KOPT-K1 (cell line): Measurements from ENCODE around the gene ANXA4.
"Not testable (repeated sequence)": the region's sequence is repeated elsewhere in the genome, so short reads cannot be mapped to it uniquely, and the experiment has no call there.

Source experiments
- H3K27ac ChIP-seq: fragments of 200-600 bp; sonication (generic); 2 replicates; pipeline ENCODE4 v1.5.1; 2016; ENCODE audit warnings: antibody characterized with exemption, mild to moderate bottlenecking, low read depth, low read length; ENCODE audit not compliant: poor library complexity, severe bottlenecking
- H3K36me3 ChIP-seq: fragments of 200-600 bp; sonication (generic); 2 replicates; pipeline ENCODE4 v1.5.1; 2017; ENCODE audit warnings: antibody characterized with exemption, mild to moderate bottlenecking, low read length, moderate library complexity; ENCODE audit not compliant: insufficient read depth
- H3K9me3 ChIP-seq: fragments of 200-600 bp; sonication (generic); 2 replicates; pipeline ENCODE4 v1.5.1; 2017; ENCODE audit warnings: antibody characterized with exemption, low read length, mild to moderate bottlenecking; ENCODE audit not compliant: insufficient read depth, poor library complexity, severe bottlenecking

ANXA4 gene

DNA sequence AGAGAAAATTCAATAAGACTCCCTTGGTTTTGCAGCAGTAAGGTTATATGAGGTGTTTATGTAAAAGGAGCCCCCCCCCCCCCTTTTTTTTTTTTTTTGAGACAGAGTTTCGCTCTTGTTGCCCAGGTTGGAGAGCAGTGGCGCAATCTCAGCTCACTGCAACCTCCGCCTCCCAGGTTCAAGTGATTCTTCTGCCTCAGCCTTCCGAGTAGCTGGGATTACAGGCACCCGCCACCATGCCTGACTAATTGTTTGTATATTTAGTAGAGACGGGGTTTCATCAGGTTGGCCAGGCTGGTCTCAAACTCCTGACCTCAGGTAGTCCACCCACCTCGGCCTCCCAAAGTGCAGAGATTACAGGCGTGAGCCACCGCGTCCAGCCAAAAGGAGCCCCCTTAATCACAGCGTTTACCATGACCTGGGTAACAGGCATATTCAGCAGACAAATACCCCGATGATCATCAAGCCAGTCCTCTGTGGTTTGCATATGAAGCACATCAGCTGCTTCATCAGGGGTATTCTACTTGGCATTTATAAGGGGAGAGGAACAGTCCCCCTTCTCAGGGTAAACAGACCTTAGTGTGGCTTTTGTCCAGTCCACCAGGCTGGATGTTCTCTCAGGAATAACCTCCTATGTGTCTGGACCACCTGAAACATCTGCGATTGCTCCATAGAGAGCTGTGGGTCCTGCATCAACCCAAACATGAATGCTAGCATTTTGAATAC lies 32.5 kb downstream of the ANXA4 start:
- not testable (repeated sequence) for H3K27ac ChIP-seq, H3K36me3 ChIP-seq
- H3K9me3 ChIP-seq: peaks cover 13% of the 10 kb centered on the region

DNA sequence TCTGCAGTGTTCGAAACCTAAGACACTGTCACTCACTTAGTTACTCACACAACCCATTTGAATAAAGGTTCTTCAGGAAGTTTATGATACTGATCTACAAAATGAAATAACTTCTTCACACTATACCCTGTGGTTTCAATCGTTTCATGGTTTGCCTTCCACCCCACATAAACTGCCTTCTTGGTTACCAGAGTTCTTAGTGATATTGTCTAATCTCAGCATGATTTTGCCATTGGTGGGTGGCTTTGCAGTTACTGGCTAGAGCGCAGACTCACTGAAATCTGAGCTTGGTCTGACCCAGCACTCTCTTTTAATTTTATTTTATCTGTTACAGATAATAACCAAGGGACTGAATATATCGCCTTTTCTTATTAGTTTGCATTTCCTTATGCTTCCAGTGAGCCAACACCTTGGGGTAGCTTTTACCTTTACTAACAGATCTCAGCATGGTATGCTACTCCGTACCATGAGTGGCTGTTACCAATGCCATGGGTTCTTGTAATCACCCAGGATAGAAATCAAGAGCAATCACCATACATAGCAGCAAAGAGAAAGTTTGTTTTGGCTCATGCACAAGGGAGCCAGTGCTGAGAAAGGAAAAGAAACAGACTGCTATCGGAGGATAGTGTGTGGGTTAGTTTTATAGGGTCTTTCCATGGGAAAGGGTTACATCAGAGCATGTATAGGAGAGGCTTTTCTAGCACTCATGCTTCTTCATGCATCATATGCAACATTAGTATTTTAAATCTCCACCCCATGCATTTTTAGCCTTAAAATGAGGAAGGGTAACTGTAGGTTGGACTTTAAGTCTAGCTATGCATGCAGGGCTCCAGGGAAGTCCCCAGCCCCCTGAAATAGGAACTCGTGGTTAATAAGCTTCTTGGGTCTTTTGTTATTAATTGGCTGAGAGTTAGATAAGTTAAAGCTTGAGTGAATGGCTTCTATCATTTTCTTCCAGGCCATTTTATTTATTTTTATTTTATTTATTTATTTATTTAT lies 33.3 kb downstream of the ANXA4 start:
- H3K36me3 ChIP-seq: no peaks in the 10 kb centered on the region

DNA sequence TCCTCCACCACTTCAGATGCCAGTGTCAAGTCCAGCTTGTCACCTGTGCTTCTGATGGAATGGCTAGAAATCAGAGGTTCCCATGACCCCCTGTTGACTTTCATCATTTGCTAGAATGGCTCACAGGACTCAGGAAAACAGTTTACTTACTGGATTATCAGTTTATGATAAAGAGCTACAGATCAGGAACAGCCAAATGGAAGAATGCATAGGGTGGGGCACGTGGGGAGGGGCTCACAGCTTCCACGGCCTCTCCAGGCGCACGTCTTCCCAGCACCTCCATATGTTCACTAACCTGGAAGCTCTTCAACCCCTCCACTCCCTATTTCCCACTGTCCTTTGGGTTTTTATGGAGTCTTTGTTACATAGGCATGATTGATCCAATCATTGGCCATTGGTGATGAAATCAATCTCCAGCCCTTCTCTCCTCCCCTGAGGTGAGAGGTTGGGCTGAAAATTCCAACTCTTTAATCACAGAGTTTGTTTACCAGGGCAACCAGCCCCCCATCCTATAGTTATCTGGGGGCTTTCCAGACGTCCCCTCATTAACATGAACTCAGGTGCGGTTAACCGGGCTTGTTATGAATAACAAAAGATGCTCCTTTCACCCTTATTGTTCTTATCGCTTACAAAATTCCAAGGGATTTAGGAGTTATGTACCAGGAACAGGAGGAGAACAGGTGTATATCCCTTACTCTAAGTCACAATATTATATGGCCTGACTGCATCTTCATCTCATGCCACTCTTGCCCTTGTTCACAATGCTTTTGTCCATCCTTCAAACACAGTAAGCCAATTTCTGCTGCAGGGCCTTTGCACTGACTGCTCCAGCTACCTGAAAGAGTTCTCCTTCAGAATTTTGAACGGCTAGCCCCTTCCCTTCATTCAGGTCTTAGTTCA lies 35.2 kb downstream of the ANXA4 start:
- Histone ChIP-seq H3K27ac (no peak overlapping the region), H3K36me3 (no peaks in the 10 kb centered on the region), H3K9me3 (peaks cover 13% of the 10 kb centered on the region)

More for the DNA sequence above, 33.3 kb downstream of the ANXA4 start:
- H3K9me3 ChIP-seq: peaks cover 13% of the 10 kb centered on the region
- H3K27ac ChIP-seq: no peak overlapping the region

DNA sequence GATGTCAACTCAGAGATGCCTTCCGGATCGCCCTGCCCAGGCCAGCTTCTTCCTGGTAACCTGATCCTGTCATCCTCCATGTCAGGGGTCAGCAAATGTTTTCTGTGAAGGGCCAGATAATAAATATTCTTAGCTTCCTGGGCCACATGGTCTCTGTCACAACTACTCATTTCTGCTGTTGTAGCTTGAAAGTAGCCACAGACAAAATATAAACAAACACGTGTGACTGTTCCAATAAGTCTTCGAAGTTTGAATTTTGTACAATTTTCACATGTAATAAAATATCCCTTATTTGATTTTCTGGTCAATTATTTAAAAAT lies 35.8 kb downstream of the ANXA4 start:
- H3K36me3 ChIP-seq: no peaks in the 10 kb centered on the region
- H3K9me3 ChIP-seq: peaks cover 13% of the 10 kb centered on the region
- no peak overlapping the region for H3K27ac ChIP-seq

DNA sequence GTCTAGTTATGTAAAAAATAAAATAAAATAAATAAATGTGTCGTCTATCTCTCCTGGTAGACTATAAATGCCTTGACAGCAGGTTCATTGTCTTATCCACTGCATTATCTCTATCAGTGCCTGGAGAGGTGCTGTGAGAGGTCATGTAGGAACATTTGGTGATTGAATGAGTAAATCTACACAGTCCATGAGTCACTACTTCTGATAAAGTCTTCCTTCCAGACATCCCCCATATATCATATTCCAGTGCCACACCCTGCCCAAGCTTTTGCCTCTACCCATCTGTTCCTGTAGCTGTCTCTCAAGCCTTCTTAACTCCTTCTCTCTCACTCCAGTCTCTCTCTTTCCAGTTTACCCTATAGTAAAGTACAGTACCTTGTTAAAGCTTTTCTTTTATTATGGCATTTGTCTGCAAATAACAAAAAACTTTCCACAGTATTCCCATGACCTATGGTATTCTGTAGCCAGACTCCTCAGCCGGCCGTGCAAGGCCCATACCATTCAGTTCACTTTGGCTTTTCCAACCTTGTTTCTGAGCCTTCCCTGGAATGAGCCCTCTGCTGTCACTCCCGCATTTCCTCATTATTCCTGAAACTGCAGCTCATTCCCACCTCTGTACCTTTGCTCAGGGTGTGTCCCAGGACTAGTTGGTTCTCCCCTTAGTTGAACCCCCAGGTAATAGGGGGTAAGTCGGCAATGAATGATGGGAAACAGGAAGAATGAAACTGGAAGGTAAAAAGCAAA lies 37.5 kb downstream of the ANXA4 start:
- Histone ChIP-seq H3K9me3 (peaks cover 13% of the 10 kb centered on the region), H3K36me3 (no peaks in the 10 kb centered on the region), H3K27ac (no peak overlapping the region)

DNA sequence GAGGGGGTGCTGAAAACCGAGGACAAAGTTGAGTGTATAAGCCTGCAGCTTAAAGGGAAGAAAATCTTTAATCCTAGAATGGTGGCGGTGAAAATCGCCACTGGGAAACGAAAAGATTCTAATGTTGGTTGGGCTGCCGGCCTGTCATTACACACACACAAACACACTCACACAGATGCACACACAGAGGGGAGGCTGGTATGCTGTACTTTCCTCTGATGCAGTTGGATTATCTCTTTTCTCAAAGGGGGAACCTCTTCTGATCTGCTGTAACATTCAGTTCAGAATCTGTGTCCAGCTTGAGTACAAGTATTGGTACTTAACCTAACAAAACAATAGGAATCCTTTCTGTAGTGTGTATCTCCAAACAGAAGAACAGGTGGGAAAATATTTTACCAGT lies 39.0 kb downstream of the ANXA4 start:
- Histone ChIP-seq H3K36me3 (no peaks in the 10 kb centered on the region), H3K9me3 (peaks cover 13% of the 10 kb centered on the region), H3K27ac (no peak overlapping the region)

DNA sequence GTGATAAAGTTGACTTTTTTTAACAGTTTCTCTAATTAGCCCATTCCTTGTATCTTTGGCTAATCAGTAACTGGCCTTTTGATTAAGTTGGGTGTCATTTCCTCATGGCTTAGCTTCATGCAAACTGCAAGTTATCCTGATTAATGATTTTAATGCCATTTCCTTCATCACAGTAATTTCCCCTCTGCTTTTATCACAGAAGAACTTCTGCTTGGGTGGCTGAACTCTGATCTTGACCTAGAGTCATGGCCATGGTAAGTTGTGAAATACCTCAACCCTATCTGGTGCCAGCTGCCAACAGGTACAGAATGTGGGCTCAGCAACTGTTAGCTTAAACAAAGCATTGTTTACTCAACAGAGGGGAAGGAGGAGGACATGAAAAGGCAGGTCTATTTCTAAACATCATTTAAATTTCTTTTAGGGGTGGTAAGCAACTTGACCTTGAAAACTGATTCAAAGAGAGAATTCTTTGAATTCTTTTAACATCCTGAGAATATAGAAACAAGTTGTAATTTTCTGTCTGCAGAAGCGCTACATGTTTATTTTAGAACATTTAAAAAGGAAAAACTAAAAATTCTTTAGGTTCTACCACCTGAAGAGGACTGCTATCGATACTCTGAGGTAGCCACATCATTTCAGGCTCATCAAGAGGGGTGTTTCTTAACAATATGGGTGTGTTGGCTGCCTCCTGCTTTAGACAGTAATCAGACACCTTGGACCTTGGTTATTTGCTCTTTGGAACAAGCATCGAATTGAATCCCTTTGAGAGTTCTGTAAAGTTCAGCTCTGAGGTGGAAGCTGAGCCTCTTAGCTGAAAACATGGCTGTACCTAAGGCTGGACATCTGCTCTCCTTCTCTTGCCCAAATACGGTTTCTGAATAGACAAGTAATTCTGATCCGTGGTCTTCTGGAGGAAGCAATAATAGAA lies 39.7 kb downstream of the ANXA4 start:
- no peak overlapping the region for H3K27ac ChIP-seq
- no peaks in the 10 kb centered on the region for H3K36me3 ChIP-seq
- H3K9me3 ChIP-seq: peaks cover 7% of the 10 kb centered on the region

DNA sequence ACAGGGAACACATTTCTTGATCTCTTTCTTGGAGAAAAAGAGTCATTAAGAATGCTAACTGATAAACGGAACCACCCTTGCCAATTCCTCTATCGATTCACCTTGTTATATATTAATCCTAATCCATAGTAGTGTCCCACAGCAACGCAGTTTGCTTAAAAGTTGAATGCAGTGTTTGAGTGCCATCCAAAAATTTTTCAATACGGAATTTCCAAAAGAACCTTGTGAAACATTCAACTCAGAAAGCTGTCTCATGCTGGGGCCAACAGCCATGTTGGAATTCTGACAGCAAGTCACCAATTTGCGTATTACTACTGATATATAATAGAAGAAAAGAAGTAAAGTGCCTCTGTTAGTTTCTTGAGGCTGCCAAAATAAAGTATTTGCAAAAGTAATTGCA lies 42.3 kb downstream of the ANXA4 start:
- Histone ChIP-seq H3K9me3 (no peaks in the 10 kb centered on the region), H3K36me3 (no peaks in the 10 kb centered on the region), H3K27ac (no peak overlapping the region)

DNA sequence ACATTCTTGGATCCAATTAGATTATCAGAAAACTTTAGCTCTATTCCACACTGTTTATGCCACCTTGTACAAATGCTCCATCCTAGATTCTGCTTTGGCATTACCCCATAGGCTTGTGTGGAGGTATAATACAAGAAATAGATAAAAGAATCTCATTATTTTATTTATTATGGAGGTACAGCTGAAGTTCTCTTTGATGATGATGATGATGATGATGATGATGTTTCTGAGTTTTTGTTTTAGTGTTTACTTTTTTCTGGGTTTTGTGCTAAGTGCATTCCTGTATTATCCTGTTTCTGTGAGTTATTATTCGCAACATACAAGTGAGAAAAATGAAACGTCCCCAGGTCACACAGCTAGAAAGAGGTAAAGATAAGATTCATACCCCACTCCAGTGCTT lies 43.4 kb downstream of the ANXA4 start:
- H3K9me3 ChIP-seq: no peaks in the 10 kb centered on the region

DNA sequence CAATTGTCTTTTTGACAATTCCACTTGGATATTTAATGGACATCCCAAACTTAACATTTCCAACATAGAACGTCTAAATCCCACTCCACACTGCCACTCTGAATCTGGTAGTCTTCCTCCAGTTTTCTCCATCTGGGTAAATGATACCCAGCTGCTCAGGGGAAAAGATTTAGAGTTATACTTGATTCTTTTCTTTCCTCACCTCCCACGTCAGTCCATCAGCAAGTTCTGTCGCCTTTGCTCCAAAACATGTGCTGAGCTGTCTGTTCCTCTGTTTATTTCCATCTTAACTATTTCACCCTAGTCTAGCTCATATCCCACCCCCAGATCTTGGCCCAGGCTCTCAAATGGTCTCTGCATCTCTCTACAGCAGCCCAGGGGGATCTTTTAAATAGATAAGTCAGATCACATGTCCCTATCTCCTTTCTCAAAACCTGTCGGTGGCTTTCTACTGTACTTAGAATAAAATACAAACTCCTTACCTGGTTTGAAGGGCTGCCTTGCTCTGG lies 44.2 kb downstream of the ANXA4 start:
- no peaks in the 10 kb centered on the region for H3K36me3 ChIP-seq
- no peak overlapping the region for H3K27ac ChIP-seq
- no peaks in the 10 kb centered on the region for H3K9me3 ChIP-seq

More for the DNA sequence above, 43.4 kb downstream of the ANXA4 start:
- Histone ChIP-seq H3K27ac (no peak overlapping the region), H3K36me3 (no peaks in the 10 kb centered on the region)

DNA sequence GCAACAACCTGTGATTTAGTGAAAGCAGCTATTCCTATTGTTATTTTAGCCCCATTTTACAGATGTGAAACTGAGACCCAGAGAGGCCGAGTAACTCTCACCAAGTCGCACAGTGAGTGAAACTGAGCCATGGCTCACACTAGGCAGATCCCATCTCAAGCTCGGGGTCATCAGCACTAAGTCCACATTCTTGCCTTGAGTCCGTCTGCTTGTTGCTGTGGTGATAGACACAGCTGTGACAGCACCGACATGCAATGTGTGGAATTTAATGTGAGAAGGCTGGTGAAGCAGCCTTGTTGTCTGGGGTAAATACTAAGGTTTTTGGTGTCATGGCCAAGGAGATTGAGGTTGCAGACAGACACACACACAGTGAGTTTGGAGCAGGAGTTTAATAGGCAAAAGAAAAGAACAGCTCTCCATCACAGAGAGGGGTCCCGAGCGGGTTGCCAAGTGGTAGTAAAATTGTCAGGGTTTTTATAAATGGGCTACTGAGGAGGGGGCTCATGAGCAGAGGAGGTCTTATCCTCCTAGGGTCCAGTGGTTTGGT lies 47.3 kb downstream of the ANXA4 start:
- no peak overlapping the region for H3K27ac ChIP-seq
- no peaks in the 10 kb centered on the region for H3K9me3 ChIP-seq
- no peaks in the 10 kb centered on the region for H3K36me3 ChIP-seq

DNA sequence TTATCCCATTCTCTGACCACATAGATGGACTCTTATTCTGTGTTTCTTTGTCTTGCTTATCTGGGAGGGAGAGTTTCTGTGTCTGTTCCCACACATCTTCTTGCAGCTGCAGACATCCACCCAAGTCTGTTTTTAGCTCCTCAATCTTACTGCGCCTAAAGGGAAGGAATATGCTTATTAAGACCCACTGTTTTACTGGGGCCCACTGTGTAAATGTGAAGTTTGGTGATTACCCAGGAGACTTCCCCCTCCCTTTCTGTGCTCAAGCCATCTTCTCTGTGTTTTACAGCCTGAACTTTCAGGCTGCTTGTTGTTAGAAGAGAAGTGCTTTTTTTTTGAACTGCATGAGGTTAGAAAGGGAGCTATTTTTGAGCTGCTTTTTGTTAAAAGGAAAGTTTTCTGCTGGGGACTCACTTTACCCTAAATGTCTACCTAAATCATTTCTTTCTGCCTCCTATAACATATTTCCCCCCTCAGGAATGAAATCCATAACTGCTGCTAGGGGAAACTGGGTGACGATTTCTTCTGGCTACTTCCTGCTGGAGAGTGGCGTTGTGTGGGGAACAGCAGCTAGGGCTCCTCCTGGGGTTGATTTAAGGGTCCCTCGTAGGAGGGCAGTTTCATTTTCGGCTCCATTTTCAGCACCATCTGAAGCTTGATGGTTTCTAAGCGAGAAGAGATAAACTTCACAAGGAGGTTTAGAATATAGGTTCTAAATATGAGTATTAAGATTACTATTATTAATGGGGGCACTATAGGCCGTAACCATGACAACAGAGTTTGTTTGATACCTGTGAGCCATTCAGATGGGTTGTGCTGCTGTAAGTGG lies 48.1 kb downstream of the ANXA4 start:
- no peaks in the 10 kb centered on the region for H3K36me3 ChIP-seq
- no peak overlapping the region for H3K27ac ChIP-seq
- H3K9me3 ChIP-seq: no peaks in the 10 kb centered on the region
